ENCODE measurements around the gene HLA-DQB2.

- TF ChIP-seq CTCF (IDR thresholded peaks at IDR 0.05; ENCODE audit: insufficient read depth, low read length, poor library complexity, severe bottlenecking), result no peak
- no peak for TF ChIP-seq EZH2phosphoT487 (conservative IDR thresholded peaks at IDR 0.05; ENCODE audit: low read length)
Observed at GRCh38 chr6:32738126-32738525, 25.2 kb downstream of the HLA-DQB2 start.
